HK-2 (cell line): ENCODE measurements around the gene TUBA3D.
"Not testable (repeated sequence)": the region's sequence is repeated elsewhere in the genome, so short reads cannot be mapped to it uniquely, and the experiment has no call there.

ENCODE experiments used
- DNase-seq: peaks from one replicate; pipeline ENCODE4 v3.0.0-alpha.2; 2018; ENCODE audit not compliant: unreplicated experiment

Gene TUBA3D

GRCh38 chr2:131483981-131484820 is 8.3 kb downstream of the TUBA3D start:
- DNase-seq, result not testable (repeated sequence)

- DNase-seq, result not testable (repeated sequence)
These were observed 9.1 kb downstream of the TUBA3D start for GRCh38 chr2:131484906-131485460.

GRCh38 chr2:131486201-131486902 is 10.4 kb downstream of the TUBA3D start:
- DNase-seq, result not testable (repeated sequence)

- DNase-seq, result no peak
These were observed 12.6 kb downstream of the TUBA3D start for GRCh38 chr2:131488306-131489205.

- DNase-seq, result not testable (repeated sequence)
These were observed 14.9 kb downstream of the TUBA3D start for GRCh38 chr2:131490616-131491468.

GRCh38 chr2:131491469-131491836 is 15.5 kb downstream of the TUBA3D start:
- DNase-seq, result peak; percentile 36

- not testable (repeated sequence) for DNase-seq
These were observed 16.1 kb downstream of the TUBA3D start, which contains the start of gene MZT2A for GRCh38 chr2:131492015-131492417. Gene MZT2A, minus strand, starts transcription at chr2:131492397. Its CDS starts 21 bp downstream, at chr2:131492376.

GRCh38 chr2:131492418-131493198 is 16.7 kb downstream of the TUBA3D start:
- peak; percentile 98 for DNase-seq

- no peak for DNase-seq
These were observed 17.5 kb downstream of the TUBA3D start for GRCh38 chr2:131493199-131493968.

- not testable (repeated sequence) for DNase-seq
These were observed 19.6 kb downstream of the TUBA3D start for GRCh38 chr2:131495506-131495905.

- DNase-seq, result not testable (repeated sequence)
These were observed 22.5 kb downstream of the TUBA3D start for GRCh38 chr2:131498321-131498973.

- DNase-seq, result not testable (repeated sequence)
These were observed 27.7 kb downstream of the TUBA3D start for GRCh38 chr2:131503587-131503986.

GRCh38 chr2:131504082-131504750 is 28.3 kb downstream of the TUBA3D start:
- not testable (repeated sequence) for DNase-seq

- DNase-seq, result no peak
These were observed 33.7 kb downstream of the TUBA3D start for GRCh38 chr2:131509615-131510014.

GRCh38 chr2:131511291-131511968 is 35.5 kb downstream of the TUBA3D start:
- DNase-seq, result peak; percentile 89

GRCh38 chr2:131511969-131512870 is 36.3 kb downstream of the TUBA3D start:
- DNase-seq, result peak; percentile 55
